ENCODE results near the gene PFKFB4. TPM values are rescaled to one million over a fixed set of nuclear protein-coding genes. Genes with fewer than 3 reads are reported as not detected.

PFKFB4 gene
- total RNA-seq, 1 donor from 2014 or later, result 19.4 TPM

DNA sequence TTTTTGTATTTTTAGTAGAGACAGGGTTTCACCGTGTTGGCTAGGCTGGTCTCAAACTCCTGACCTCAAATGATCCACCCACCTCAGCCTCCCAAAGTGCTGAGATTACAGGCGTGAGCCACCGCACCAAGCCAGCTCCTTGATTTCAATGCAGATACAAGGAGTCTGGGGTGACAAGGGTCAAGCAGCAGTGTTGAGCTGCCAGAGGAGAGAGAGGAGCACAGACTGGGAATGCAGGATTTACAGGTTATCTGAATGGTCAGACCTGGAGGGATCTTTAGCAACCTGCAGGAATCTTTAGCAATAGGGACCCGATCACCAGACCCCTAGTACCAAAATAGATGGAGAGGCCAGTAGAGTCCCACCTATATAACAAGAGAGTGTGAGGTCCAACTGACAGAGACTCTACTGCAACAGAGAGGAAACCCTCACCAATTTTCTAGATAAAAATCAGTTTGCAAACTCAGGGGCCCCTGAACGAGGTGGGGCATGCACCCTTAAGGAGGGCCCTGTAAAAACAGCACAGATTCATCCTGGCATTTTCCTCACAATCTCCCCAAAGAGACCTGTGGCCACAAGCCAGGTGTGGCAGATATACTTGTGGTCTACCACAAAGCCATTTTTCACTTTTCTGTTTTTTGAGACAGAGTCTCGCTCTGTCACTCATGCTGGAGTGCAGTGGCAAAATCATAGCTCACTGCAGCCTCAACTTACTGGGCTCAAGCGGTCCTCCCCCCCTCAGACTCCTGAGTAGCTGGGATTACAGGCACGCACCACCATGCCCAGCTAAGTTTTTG is 42.0 kb downstream of the PFKFB4 start:
- no peaks in the 10 kb centered on the region for H3K36me3 Mint-ChIP-seq

DNA sequence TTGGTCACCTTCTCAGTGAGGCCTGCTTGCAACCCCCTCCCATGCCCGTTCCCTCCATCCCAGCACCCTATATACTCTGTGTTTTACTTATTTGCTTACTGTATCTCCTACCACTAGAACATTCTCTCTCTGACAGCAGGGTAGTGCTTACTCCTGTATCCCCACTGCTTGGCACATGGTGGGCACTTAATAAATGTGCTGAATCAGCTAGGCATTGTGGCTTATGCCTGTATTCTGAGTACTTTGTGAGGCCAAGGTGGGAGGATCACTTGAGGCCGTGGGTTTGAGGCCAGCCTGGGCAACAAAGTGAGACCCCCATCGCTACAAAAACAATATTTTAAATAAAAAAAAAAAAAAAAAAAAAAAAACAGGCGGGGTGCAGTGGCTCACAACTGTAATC is 45.1 kb downstream of the PFKFB4 start:
- no peak for DNase-seq (ENCODE audit: low spot score in 2 of 2, unreplicated experiment in 2 of 2)
- Mint-ChIP-seq H3K9me3 (no peaks in the 10 kb centered on the region), H3K27ac (no peak overlapping the region)

More for the DNA sequence above, 42.0 kb downstream of the PFKFB4 start:
- Mint-ChIP-seq H3K27me3 (ENCODE audit: low read depth) (no peaks in the 10 kb centered on the region), H3K27ac (no peak overlapping the region), H3K4me1 (peaks cover 5% of the 10 kb centered on the region), H3K4me3 (no peak overlapping the region), H3K9me3 (no peaks in the 10 kb centered on the region)
- DNase-seq (ENCODE audit: low spot score in 2 of 2, unreplicated experiment in 2 of 2), result no peak
- TF ChIP-seq, protein P1, sequence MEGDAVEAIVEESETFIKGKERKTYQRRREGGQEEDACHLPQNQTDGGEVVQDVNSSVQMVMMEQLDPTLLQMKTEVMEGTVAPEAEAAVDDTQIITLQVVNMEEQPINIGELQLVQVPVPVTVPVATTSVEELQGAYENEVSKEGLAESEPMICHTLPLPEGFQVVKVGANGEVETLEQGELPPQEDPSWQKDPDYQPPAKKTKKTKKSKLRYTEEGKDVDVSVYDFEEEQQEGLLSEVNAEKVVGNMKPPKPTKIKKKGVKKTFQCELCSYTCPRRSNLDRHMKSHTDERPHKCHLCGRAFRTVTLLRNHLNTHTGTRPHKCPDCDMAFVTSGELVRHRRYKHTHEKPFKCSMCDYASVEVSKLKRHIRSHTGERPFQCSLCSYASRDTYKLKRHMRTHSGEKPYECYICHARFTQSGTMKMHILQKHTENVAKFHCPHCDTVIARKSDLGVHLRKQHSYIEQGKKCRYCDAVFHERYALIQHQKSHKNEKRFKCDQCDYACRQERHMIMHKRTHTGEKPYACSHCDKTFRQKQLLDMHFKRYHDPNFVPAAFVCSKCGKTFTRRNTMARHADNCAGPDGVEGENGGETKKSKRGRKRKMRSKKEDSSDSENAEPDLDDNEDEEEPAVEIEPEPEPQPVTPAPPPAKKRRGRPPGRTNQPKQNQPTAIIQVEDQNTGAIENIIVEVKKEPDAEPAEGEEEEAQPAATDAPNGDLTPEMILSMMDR (IDR thresholded peaks at IDR 0.05; ENCODE audit: unreplicated experiment), result no peak

DNA sequence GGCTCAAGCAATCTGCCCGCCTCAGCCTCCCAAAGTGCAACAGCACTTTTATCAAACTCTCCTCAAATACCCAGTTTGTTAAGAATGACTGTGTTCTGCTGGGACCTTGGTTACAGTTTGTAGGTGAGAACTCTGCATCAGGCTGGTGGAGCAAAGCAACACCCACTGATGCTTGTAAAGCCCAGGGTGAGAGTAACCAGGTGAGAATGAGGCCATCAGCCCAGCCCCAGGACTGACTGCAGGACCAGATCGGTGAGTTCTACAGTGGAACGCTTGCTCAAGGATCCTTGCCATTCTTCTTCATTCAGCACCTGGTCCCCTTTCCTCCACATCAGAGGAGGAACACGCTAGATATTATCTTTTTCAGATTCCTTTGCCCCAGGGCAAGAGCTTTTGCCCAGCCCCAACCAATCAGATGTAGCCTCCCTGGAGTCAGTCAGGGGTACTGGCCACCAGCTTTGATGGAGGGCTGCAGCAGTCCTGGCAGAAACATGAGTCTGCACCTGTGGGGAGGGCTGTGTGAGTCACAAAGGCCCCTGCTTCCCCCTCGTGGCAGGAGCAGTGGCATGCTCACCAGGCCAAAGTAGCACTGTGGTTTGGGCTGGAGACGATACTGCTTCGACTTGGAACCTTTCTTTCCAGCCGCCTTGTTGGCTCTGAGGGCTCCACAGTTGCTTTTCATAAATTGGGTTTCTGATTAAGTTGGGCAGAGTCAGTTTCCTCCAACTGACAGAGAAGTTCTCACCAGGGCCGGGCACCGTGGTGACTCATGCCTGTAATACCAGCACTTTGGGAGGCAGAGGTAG is 49.1 kb downstream of the PFKFB4 start:
- H3K27ac Mint-ChIP-seq, result peak overlapping the region; percentile 93
- TF ChIP-seq, protein P1 (IDR thresholded peaks at IDR 0.05; ENCODE audit: unreplicated experiment), result no peak
- no peaks in the 10 kb centered on the region for H3K36me3 Mint-ChIP-seq
- no peaks in the 10 kb centered on the region for H3K27me3 Mint-ChIP-seq (ENCODE audit: low read depth)
- DNase-seq (ENCODE audit: low spot score in 2 of 2, unreplicated experiment in 2 of 2), result peak; percentile 56 to 66
- no peaks in the 10 kb centered on the region for H3K9me3 Mint-ChIP-seq
- no peak overlapping the region for H3K4me3 Mint-ChIP-seq
- peaks cover 31% of the 10 kb centered on the region for H3K4me1 Mint-ChIP-seq

More for the DNA sequence above, 45.1 kb downstream of the PFKFB4 start:
- TF ChIP-seq, protein P1 (IDR thresholded peaks at IDR 0.05; ENCODE audit: unreplicated experiment), result no peak
- Mint-ChIP-seq H3K27me3 (ENCODE audit: low read depth) (no peaks in the 10 kb centered on the region), H3K4me3 (no peak overlapping the region), H3K36me3 (no peaks in the 10 kb centered on the region), H3K4me1 (peaks cover 12% of the 10 kb centered on the region)

DNA sequence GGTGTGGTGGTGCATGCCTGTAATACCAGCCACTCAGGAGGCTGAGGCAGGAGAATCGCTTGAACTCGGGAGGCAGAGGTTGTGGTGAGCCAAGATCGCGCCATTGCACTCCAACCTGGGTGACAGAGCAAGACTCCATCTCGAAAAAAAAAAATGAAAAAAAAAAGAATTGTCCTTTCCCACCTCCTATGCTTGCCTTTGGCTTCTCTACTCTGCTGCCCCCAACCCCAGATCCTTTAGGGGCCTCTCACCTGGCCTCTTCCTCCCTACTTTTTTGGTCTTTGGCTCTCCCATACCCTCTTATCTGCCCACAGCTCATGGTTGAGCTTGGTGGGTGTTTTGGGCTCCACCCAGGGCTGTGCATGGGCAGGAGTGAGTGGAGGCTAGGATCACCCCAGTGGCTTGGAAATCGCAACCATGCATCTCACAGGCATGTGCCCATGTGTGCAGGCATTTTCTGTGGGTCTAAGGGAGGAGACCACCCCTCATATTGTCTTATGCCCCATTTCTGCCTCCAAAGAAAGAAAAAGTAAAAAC is 50.6 kb downstream of the PFKFB4 start:
- Mint-ChIP-seq H3K36me3 (no peaks in the 10 kb centered on the region), H3K27ac (no peak overlapping the region), H3K4me3 (no peak overlapping the region), H3K27me3 (ENCODE audit: low read depth) (no peaks in the 10 kb centered on the region), H3K9me3 (no peaks in the 10 kb centered on the region), H3K4me1 (peaks cover 31% of the 10 kb centered on the region)
- no peak for DNase-seq (ENCODE audit: low spot score in 2 of 2, unreplicated experiment in 2 of 2)
- TF ChIP-seq, protein P1 (IDR thresholded peaks at IDR 0.05; ENCODE audit: unreplicated experiment), result no peak

DNA sequence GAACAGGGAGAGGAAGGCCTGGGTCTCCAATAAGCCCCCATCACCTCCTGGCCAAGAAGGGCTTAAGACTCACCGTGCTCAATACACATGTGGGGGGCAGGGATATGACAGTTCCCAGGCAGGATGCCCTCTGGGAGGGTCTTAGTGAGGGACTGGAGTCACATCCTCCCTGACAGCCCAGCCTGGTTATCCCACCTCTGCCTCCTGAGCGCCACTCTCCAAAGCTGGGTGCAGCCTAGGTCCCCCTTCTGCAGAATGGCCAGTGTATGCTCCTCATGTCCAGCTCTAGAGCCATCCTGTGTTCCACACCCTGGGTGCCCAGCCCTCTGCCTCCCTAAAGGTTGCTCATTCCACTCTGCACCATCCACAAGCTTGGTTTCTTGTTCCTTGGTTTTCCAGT is 51.5 kb downstream of the PFKFB4 start:
- Mint-ChIP-seq H3K4me1 (peaks cover 31% of the 10 kb centered on the region), H3K36me3 (peaks cover 2% of the 10 kb centered on the region), H3K9me3 (no peaks in the 10 kb centered on the region), H3K27ac (peak overlapping the region; percentile 25), H3K27me3 (ENCODE audit: low read depth) (no peaks in the 10 kb centered on the region), H3K4me3 (peak overlapping the region; percentile 81)
- DNase-seq (ENCODE audit: low spot score in 2 of 2, unreplicated experiment in 2 of 2), result no peak
- TF ChIP-seq, protein P1 (IDR thresholded peaks at IDR 0.05; ENCODE audit: unreplicated experiment), result no peak
